K562 (cell line): ENCODE data around the gene NACA2. TPM values are rescaled to one million over a fixed set of nuclear protein-coding genes. Genes with fewer than 3 reads are reported as not detected.

Experiments used
- ATAC-seq: fragments of 200-7000 bp; cut with Tn5 transposase; 3 replicates; pipeline ENCODE4 v1.9.1; 2020; ENCODE audit warnings: moderate library complexity
- BruUV-seq: library from RNA; stranded (reverse); fragments of 400-500 nt; replicated peaks from 2 replicates; lab custom pipeline; 2021; lab: Mats Ljungman, UMichigan
- CTCF ChIA-PET: fragments of 300-600 bp; formaldehyde crosslinking; extraction: SDS; loops from one replicate; lab custom pipeline; 2021; ENCODE audit warnings: low intra/inter-chr PET ratio; lab: Yijun Ruan, JAX
- POLR2A ChIA-PET: fragments of 300-600, 350-650 bp; sonication (Branson Sonifier 250); formaldehyde crosslinking; extraction: SDS; loops from one replicate; lab custom pipeline; 2021; ENCODE audit warnings: antibody characterized with exemption, inconsistent platforms; lab: Yijun Ruan, JAX
- DNase-seq, 4 experiments: peaks; one replicate each; pipeline versions ENCODE4 v3.0.0 to v3.0.0-alpha.2; 2011 to 2018; ENCODE audit warnings: low spot score in 3 of 4, mixed read lengths in 3 of 4; ENCODE audit errors: extremely low read depth in 1 of 4
- FAIRE-seq: peaks from 2 replicates; lab custom pipeline; 2011; peaks lifted over from hg19 to GRCh38; lab: Jason Lieb, UNC
- H2AFZ ChIP-seq: 2 replicates; pipeline ENCODE4 v1.6.0; 2011; ENCODE audit warnings: low read depth, low read length, control low read depth, inconsistent platforms
- H3K27ac ChIP-seq: fragments of 200-600 bp; 3 replicates; pipeline ENCODE4 v1.8.0; 2011; ENCODE audit warnings: low read depth, mild to moderate bottlenecking, control low read depth, inconsistent platforms, low read length, moderate library complexity, mixed read lengths; ENCODE audit errors: extremely low read depth
- H3K27me3 ChIP-seq, 2 experiments: fragments of 300-600 bp in 1 of 2; 2 replicates in 1 of 2; 3 replicates in 1 of 2; pipeline versions ENCODE4 v1.6.0 to v1.8.0; 2011; ENCODE audit warnings: inconsistent platforms in 2 of 2, low read length in 2 of 2, mild to moderate bottlenecking in 1 of 2, mixed read lengths in 1 of 2, moderate library complexity in 1 of 2; ENCODE audit not compliant: control insufficient read depth in 2 of 2, insufficient read depth in 2 of 2
- H3K36me3 ChIP-seq: fragments of 300-600 bp; 3 replicates; pipeline ENCODE4 v1.8.0; 2011; ENCODE audit warnings: mild to moderate bottlenecking, low read length, inconsistent platforms; ENCODE audit not compliant: control insufficient read depth, insufficient read depth
- H3K4me1 ChIP-seq, 2 experiments: fragments of 200-600 bp in 1 of 2; replicated peaks in 1 of 2; 2 replicates in 1 of 2; 3 replicates in 1 of 2; pipeline versions ENCODE4 v1.5.1 to v1.8.0; 2011; ENCODE audit warnings: inconsistent platforms in 2 of 2, low read length in 2 of 2, mild to moderate bottlenecking in 1 of 2, mixed read lengths in 1 of 2, moderate library complexity in 1 of 2; ENCODE audit not compliant: control insufficient read depth in 2 of 2, insufficient read depth in 2 of 2
- H3K4me2 ChIP-seq: 2 replicates; pipeline ENCODE4 v1.6.1; 2011; ENCODE audit warnings: low read length, control low read depth, inconsistent platforms, mixed read lengths; ENCODE audit not compliant: insufficient read depth
- H3K4me3 ChIP-seq: fragments of 200-600 bp; sonication (generic), shearing (Covaris generic); 2 replicates; pipeline ENCODE4 v1.5.1; 2016; ENCODE audit warnings: control low read depth, inconsistent platforms
- H3K79me2 ChIP-seq: fragments of 200-600 bp; 3 replicates; pipeline ENCODE4 v1.8.0; 2011; ENCODE audit warnings: low read length, inconsistent platforms; ENCODE audit not compliant: control insufficient read depth, insufficient read depth
- H3K9ac ChIP-seq, 2 experiments: 2 replicates each; pipeline versions ENCODE4 v1.6.0 to v1.6.1; 2011; ENCODE audit warnings: low read depth in 2 of 2, low read length in 2 of 2, control low read depth in 1 of 2, inconsistent platforms in 1 of 2, mild to moderate bottlenecking in 1 of 2, mixed read lengths in 1 of 2; ENCODE audit not compliant: insufficient read depth in 1 of 2
- H3K9me1 ChIP-seq: one replicate; pipeline ENCODE4 v1.6.0; 2011; ENCODE audit warnings: inconsistent platforms, mild to moderate bottlenecking, low read length, moderate library complexity; ENCODE audit not compliant: control insufficient read depth, insufficient read depth
- H3K9me3 ChIP-seq: replicated peaks from 2 replicates; pipeline ENCODE4 v1.5.1; 2011; ENCODE audit warnings: low read depth, low read length, inconsistent platforms; ENCODE audit not compliant: control insufficient read depth, insufficient read depth
- H4K20me1 ChIP-seq: replicated peaks from 2 replicates; pipeline ENCODE4 v1.6.1; 2011; ENCODE audit warnings: low read length, inconsistent platforms, mixed read lengths; ENCODE audit not compliant: control insufficient read depth, insufficient read depth
- DDX20 ChIP-seq: fragments of 450-650 bp; IDR thresholded peaks from 2 replicates; pipeline ENCODE4 v1.6.1; 2016; ENCODE audit warnings: missing genetic modification characterization, low read depth, mild to moderate bottlenecking, missing compliant biosample characterization, moderate library complexity
- FOXJ2 ChIP-seq: fragments of 200-800 bp; sonication (Bioruptor generic); IDR thresholded peaks from 2 replicates; pipeline ENCODE4 v1.6.1; 2016; ENCODE audit warnings: missing genetic modification characterization, missing compliant biosample characterization
- FOXM1 ChIP-seq, 2 experiments: fragments of 450-650 bp in 1 of 2; sonication (generic) in 1 of 2; formaldehyde crosslinking in 1 of 2; IDR thresholded peaks; 2 replicates each; pipeline versions ENCODE4 v1.6.1 to v1.9.0; 2017 to 2022; ENCODE audit warnings: low read depth in 2 of 2, mild to moderate bottlenecking in 2 of 2, missing genetic modification reagents in 1 of 2, moderate library complexity in 1 of 2
- MLLT1 ChIP-seq, 2 experiments: fragments of 450-650 bp; IDR thresholded peaks; 2 replicates each; pipeline ENCODE4 v1.6.1; 2016
- MNT ChIP-seq, 2 experiments: fragments of 450-650 bp; conservative IDR thresholded peaks; 2 replicates each; pipeline ENCODE4 v1.6.1; 2017; ENCODE audit warnings: mild to moderate bottlenecking in 2 of 2, moderate library complexity in 2 of 2
- PCBP1 ChIP-seq: fragments of 200-400 bp; formaldehyde crosslinking; IDR thresholded peaks from 2 replicates; pipeline ENCODE4 v1.6.1; 2018; ENCODE audit warnings: mild to moderate bottlenecking, low read depth, low read length; ENCODE audit not compliant: poor library complexity, severe bottlenecking
- THAP7 ChIP-seq: fragments of 250-450 bp; sonication (Bioruptor Pico); IDR thresholded peaks from 2 replicates; pipeline ENCODE4 v1.5.0; 2021
- ZNF717 ChIP-seq: fragments of 250-450 bp; sonication (Bioruptor Pico); IDR thresholded peaks from 2 replicates; pipeline ENCODE4 v1.5.0; 2021
- in situ Hi-C: fragments of 300-500 bp; cut with MboI; formaldehyde crosslinking; loops from 4 replicates; pipeline ENCODE4 v1.15.0; 2018; ENCODE audit warnings: inconsistent platforms, mixed read lengths
- intact Hi-C: fragments of 100-400 bp; cut with micrococcal nuclease; formaldehyde crosslinking; loops from 2 replicates; pipeline ENCODE4 v1.14.2; 2022
- polyA plus RNA-seq, 8 experiments: library from polyadenylated mRNA; depleted of rRNA in 4 of 8; stranded (reverse) in 5 of 8; unstranded in 3 of 8; fragments of >200 nt; fragmentation: Nextera tagmentation in 2 of 8; fragmentation: Illumina TruSeq in 1 of 8; extraction: Ambion mirVana in 2 of 8; extraction: Trizol in 1 of 8; gene quantifications; 2 replicates each; pipeline versions ENCODE4 v1.2.1 to v1.2.3, GENCODE V29; 2011 to 2014; ENCODE audit warnings: inconsistent platforms in 1 of 8, missing spikeins in 1 of 8
- total RNA-seq, 7 experiments: library from RNA; depleted of rRNA in 6 of 7; stranded (reverse); fragments of >200 nt in 6 of 7; fragmentation: Illumina TruSeq in 2 of 7; extraction: Trizol in 2 of 7; gene quantifications; 2 replicates each; pipeline versions ENCODE4 v1.2.1 to v1.2.3, GENCODE V29; 2011 to 2021; ENCODE audit warnings: low replicate concordance in 1 of 7
- TF ChIP-seq, protein P1 (sequence below), 2 experiments: fragments of 450-650 bp in 1 of 2; sonication (generic) in 1 of 2; formaldehyde crosslinking in 1 of 2; IDR thresholded peaks in 1 of 2; conservative IDR thresholded peaks in 1 of 2; 2 replicates each; pipeline versions ENCODE4 v1.6.1 to v1.8.1; 2016 to 2023; ENCODE audit warnings: mild to moderate bottlenecking in 2 of 2, moderate library complexity in 2 of 2, inconsistent platforms in 1 of 2, missing genetic modification reagents in 1 of 2
- TF ChIP-seq, protein P2 (sequence below): fragments of 450-650 bp; IDR thresholded peaks from 2 replicates; pipeline ENCODE4 v1.6.1; 2017; ENCODE audit warnings: antibody characterized with exemption, mild to moderate bottlenecking

The NACA2 gene
- total and polyA plus RNA-seq, 9 of the 15 experiments (the other 6 are each of a cell fraction or from before 2014, with no cell fraction given): 0.13 to 0.29 (median 0.23) TPM; not detected in 4

DNA sequence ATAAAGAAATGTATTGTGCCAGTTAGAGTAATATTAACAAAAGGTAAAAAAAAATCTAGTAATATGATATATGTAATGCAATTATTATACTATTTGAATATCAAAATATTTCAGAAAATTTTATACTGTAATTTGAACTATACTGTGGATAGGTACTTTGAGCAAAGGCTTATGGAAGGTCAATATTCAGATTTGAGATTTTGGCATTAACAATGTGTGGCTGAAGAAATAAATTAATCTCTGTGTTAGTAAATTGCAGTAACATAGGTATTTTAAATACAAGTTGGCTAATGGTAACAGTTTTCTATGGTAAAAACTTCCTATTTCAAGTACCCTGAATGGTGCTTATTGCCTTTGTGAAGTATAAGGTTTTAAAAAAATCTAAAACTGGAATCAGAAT is 23.2 kb upstream of the NACA2 start:
- DNase-seq (no peak), FAIRE-seq (no peak), ATAC-seq (no peak)
- ChIA-PET CTCF (no interaction called here), POLR2A (no interaction called here)
- no peak overlapping the region for H3K27ac ChIP-seq
- intact Hi-C loops (no loop called here), in situ Hi-C loops (no loop called here)
- H3K79me2 ChIP-seq: no peaks in the 10 kb centered on the region
- TF ChIP-seq DDX20 (tag) (no peak), MNT (conservative IDR thresholded peaks at IDR 0.05) (no peak), ZNF717 (CRISPR knock-in tag) (no peak), FOXM1 (IDR thresholded peaks at IDR 0.05; ENCODE audit: low read depth) (no peak), FOXM1 (CRISPR knock-in tag; IDR thresholded peaks at IDR 0.05; ENCODE audit: low read depth) (no peak), PCBP1 (no peak), FOXJ2 (no peak), MLLT1 (IDR thresholded peaks at IDR 0.05) (no peak), THAP7 (CRISPR knock-in tag) (no peak)
- TF ChIP-seq, protein P1, sequence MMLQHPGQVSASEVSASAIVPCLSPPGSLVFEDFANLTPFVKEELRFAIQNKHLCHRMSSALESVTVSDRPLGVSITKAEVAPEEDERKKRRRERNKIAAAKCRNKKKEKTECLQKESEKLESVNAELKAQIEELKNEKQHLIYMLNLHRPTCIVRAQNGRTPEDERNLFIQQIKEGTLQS (IDR thresholded peaks at IDR 0.05): no peak
- TF ChIP-seq, protein P1 (CRISPR knock-in tag; conservative IDR thresholded peaks at IDR 0.05): no peak
- TF ChIP-seq, protein P2, sequence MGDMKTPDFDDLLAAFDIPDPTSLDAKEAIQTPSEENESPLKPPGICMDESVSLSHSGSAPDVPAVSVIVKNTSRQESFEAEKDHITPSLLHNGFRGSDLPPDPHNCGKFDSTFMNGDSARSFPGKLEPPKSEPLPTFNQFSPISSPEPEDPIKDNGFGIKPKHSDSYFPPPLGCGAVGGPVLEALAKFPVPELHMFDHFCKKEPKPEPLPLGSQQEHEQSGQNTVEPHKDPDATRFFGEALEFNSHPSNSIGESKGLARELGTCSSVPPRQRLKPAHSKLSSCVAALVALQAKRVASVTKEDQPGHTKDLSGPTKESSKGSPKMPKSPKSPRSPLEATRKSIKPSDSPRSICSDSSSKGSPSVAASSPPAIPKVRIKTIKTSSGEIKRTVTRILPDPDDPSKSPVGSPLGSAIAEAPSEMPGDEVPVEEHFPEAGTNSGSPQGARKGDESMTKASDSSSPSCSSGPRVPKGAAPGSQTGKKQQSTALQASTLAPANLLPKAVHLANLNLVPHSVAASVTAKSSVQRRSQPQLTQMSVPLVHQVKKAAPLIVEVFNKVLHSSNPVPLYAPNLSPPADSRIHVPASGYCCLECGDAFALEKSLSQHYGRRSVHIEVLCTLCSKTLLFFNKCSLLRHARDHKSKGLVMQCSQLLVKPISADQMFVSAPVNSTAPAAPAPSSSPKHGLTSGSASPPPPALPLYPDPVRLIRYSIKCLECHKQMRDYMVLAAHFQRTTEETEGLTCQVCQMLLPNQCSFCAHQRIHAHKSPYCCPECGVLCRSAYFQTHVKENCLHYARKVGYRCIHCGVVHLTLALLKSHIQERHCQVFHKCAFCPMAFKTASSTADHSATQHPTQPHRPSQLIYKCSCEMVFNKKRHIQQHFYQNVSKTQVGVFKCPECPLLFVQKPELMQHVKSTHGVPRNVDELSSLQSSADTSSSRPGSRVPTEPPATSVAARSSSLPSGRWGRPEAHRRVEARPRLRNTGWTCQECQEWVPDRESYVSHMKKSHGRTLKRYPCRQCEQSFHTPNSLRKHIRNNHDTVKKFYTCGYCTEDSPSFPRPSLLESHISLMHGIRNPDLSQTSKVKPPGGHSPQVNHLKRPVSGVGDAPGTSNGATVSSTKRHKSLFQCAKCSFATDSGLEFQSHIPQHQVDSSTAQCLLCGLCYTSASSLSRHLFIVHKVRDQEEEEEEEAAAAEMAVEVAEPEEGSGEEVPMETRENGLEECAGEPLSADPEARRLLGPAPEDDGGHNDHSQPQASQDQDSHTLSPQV: no peak
- peaks cover 0 to 3% of the 10 kb centered on the region in 2 experiments; a peak in 1 of 5 replicates for H3K27me3 ChIP-seq
- H3K4me1 ChIP-seq: no peaks in the 10 kb centered on the region; a peak in 2 of 5 replicates
- no TSS peak for BruUV-seq
- H3K9ac ChIP-seq: no peak overlapping the region
- H3K4me3 ChIP-seq: no peak overlapping the region
- no peak overlapping the region for H3K4me2 ChIP-seq
- H3K9me1 ChIP-seq: no peaks in the 10 kb centered on the region
- no peak overlapping the region for H2AFZ ChIP-seq
- H3K36me3 ChIP-seq: no peaks in the 10 kb centered on the region
- H4K20me1 ChIP-seq: no peaks in the 10 kb centered on the region
- H3K9me3 ChIP-seq: no peaks in the 10 kb centered on the region
